ENCODE data around the gene DEPP1. TPM values are rescaled to one million over a fixed set of nuclear protein-coding genes. Genes with fewer than 3 reads are reported as not detected.

DEPP1 gene
- total and polyA plus RNA-seq, 2 of the 13 experiments (the other 11 are each of a cell fraction or from before 2014, with no cell fraction given) = 14.8 to 270 TPM

DNA sequence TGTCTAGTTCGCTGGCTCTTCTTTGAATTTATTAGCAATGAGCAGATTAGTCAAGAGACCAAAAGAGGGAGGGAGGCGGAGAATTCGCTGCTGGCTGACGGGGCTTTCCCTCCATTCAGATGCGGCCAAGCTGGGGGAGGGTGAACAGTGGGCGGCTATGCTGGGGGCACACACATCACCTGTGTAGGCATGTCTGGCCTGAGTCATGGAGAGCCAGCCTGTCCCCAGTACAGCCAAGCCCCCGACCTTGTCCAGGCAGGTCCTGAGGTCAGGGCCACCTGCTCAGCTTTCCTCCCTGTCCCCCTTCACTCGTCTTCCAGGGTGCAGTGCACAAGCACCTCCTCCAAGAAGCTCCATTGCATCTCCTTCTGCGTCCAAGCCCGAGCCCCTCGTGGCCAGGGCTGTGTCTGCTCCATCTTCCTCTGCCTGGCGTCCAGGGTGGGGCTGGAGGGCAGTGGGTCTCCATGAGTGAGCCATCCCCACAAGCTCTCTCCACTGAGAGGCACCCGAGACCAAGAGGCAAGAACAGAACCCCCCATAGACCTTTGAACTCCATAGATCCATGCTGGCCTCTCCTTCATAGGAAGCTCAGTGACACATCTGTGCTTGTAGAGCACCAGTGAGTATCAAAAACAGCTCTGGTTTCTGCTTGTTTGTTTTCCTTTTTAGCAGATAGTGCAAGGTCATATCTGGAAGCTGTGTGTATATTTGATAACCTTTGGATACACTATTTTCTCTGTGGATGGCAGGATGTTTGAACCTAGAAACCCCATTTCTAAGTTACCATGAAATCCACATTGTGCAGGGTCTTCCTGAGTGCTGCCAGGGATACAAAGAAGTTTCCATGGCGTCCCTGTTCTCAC lies 1.9 kb upstream of the DEPP1 start (continued):
- peak; percentile 99 for TF ChIP-seq MED1 (CRISPR knock-in tag; IDR thresholded peaks at IDR 0.05)
- no peak for TF ChIP-seq HOXA7 (CRISPR knock-in tag; IDR thresholded peaks at IDR 0.05)
- TF ChIP-seq STAT5B (CRISPR knock-in tag; IDR thresholded peaks at IDR 0.05) = no peak
- TF ChIP-seq, protein P1, sequence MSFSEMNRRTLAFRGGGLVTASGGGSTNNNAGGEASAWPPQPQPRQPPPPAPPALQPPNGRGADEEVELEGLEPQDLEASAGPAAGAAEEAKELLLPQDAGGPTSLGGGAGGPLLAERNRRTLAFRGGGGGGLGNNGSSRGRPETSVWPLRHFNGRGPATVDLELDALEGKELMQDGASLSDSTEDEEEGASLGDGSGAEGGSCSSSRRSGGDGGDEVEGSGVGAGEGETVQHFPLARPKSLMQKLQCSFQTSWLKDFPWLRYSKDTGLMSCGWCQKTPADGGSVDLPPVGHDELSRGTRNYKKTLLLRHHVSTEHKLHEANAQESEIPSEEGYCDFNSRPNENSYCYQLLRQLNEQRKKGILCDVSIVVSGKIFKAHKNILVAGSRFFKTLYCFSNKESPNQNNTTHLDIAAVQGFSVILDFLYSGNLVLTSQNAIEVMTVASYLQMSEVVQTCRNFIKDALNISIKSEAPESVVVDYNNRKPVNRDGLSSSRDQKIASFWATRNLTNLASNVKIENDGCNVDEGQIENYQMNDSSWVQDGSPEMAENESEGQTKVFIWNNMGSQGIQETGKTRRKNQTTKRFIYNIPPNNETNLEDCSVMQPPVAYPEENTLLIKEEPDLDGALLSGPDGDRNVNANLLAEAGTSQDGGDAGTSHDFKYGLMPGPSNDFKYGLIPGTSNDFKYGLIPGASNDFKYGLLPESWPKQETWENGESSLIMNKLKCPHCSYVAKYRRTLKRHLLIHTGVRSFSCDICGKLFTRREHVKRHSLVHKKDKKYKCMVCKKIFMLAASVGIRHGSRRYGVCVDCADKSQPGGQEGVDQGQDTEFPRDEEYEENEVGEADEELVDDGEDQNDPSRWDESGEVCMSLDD (CRISPR knock-in tag; IDR thresholded peaks at IDR 0.05; ENCODE audit: borderline replicate concordance) = peak; percentile 62; the same call in 1 of the 2 replicates
- TF ChIP-seq ZFP90 (CRISPR knock-in tag; IDR thresholded peaks at IDR 0.05; ENCODE audit: borderline replicate concordance) = no peak
- peak; percentile 21 for TF ChIP-seq PHF5A (CRISPR knock-in tag; IDR thresholded peaks at IDR 0.05; ENCODE audit: low read depth, unreplicated experiment)
- TF ChIP-seq, protein P2, sequence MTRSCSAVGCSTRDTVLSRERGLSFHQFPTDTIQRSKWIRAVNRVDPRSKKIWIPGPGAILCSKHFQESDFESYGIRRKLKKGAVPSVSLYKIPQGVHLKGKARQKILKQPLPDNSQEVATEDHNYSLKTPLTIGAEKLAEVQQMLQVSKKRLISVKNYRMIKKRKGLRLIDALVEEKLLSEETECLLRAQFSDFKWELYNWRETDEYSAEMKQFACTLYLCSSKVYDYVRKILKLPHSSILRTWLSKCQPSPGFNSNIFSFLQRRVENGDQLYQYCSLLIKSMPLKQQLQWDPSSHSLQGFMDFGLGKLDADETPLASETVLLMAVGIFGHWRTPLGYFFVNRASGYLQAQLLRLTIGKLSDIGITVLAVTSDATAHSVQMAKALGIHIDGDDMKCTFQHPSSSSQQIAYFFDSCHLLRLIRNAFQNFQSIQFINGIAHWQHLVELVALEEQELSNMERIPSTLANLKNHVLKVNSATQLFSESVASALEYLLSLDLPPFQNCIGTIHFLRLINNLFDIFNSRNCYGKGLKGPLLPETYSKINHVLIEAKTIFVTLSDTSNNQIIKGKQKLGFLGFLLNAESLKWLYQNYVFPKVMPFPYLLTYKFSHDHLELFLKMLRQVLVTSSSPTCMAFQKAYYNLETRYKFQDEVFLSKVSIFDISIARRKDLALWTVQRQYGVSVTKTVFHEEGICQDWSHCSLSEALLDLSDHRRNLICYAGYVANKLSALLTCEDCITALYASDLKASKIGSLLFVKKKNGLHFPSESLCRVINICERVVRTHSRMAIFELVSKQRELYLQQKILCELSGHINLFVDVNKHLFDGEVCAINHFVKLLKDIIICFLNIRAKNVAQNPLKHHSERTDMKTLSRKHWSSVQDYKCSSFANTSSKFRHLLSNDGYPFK (CRISPR knock-in tag; IDR thresholded peaks at IDR 0.05; ENCODE audit: borderline replicate concordance) = peak; percentile 30; the same call in 1 of the 2 replicates
- TF ChIP-seq SP2 (CRISPR knock-in tag; IDR thresholded peaks at IDR 0.05) = no peak
- no peak for TF ChIP-seq ZNF510 (CRISPR knock-in tag; IDR thresholded peaks at IDR 0.05; ENCODE audit: low read depth)
- TF ChIP-seq ZSCAN12 (CRISPR knock-in tag; IDR thresholded peaks at IDR 0.05) = no peak
- TF ChIP-seq ZNF558 (CRISPR knock-in tag; IDR thresholded peaks at IDR 0.05; ENCODE audit: borderline replicate concordance) = no peak
- peak; percentile 62 for TF ChIP-seq RCOR2 (CRISPR knock-in tag; IDR thresholded peaks at IDR 0.05)
- TF ChIP-seq, protein P3, sequence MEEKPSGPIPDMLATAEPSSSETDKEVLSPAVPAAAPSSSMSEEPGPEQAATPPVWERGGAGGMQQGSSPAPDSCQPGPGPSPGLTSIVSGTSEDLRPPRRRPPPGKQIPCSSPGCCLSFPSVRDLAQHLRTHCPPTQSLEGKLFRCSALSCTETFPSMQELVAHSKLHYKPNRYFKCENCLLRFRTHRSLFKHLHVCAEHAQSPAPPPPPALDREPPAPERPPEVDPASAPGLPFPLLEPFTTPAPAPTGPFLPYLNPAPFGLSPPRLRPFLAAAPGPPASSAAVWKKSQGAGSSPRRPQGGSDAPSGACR (CRISPR knock-in tag; IDR thresholded peaks at IDR 0.05) = no peak
- no peak for TF ChIP-seq CHD4 (IDR thresholded peaks at IDR 0.05; ENCODE audit: borderline replicate concordance, low read length)
- peak; percentile 63 for TF ChIP-seq RXRA (CRISPR knock-in tag; IDR thresholded peaks at IDR 0.05)
- no peak for TF ChIP-seq ZNF432 (CRISPR knock-in tag; IDR thresholded peaks at IDR 0.05; ENCODE audit: borderline replicate concordance)
- TF ChIP-seq ZMAT3 (CRISPR knock-in tag; conservative IDR thresholded peaks at IDR 0.05) = peak; percentile 46
- TF ChIP-seq ZMYM3 (CRISPR knock-in tag; IDR thresholded peaks at IDR 0.05) = peak; percentile 54; the same call in 1 of the 2 replicates
- no peak for TF ChIP-seq ZNF564 (CRISPR knock-in tag; IDR thresholded peaks at IDR 0.05)
- TF ChIP-seq ZNF670 (CRISPR knock-in tag; IDR thresholded peaks at IDR 0.05; ENCODE audit: borderline replicate concordance) = no peak
- peak; percentile 61 for TF ChIP-seq ZNF629 (CRISPR knock-in tag; conservative IDR thresholded peaks at IDR 0.05)
- no peak for TF ChIP-seq EZH2 (conservative IDR thresholded peaks at IDR 0.05; ENCODE audit: low read depth, low read length)
- TF ChIP-seq MED13 (CRISPR knock-in tag; IDR thresholded peaks at IDR 0.05) = 0 out of 2 replicates have a peak, but pooled peaks have one; percentile 55
- 0 out of 2 replicates have a peak, but pooled peaks have one; percentile 49 for TF ChIP-seq ZSCAN9 (CRISPR knock-in tag; IDR thresholded peaks at IDR 0.05; ENCODE audit: borderline replicate concordance)
